ENCODE measurements around the gene WIPI1.

- TF ChIP-seq, protein P1, sequence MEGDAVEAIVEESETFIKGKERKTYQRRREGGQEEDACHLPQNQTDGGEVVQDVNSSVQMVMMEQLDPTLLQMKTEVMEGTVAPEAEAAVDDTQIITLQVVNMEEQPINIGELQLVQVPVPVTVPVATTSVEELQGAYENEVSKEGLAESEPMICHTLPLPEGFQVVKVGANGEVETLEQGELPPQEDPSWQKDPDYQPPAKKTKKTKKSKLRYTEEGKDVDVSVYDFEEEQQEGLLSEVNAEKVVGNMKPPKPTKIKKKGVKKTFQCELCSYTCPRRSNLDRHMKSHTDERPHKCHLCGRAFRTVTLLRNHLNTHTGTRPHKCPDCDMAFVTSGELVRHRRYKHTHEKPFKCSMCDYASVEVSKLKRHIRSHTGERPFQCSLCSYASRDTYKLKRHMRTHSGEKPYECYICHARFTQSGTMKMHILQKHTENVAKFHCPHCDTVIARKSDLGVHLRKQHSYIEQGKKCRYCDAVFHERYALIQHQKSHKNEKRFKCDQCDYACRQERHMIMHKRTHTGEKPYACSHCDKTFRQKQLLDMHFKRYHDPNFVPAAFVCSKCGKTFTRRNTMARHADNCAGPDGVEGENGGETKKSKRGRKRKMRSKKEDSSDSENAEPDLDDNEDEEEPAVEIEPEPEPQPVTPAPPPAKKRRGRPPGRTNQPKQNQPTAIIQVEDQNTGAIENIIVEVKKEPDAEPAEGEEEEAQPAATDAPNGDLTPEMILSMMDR (IDR thresholded peaks at IDR 0.05), result no peak
- TF ChIP-seq POLR2A (IDR thresholded peaks at IDR 0.05), result no peak
These were observed 32.4 kb downstream of the WIPI1 start for GRCh38 chr17:68424861-68425260.
